SKM-1 (cell line): ENCODE results near the gene MUC22.
"Not testable (repeated sequence)": the region's sequence is repeated elsewhere in the genome, so short reads cannot be mapped to it uniquely, and the experiment has no call there.

Experiments
- DNase-seq: peaks from one replicate; lab custom pipeline; 2025; ENCODE audit not compliant: unreplicated experiment; lab: John Stamatoyannopoulos, UW

The MUC22 gene

DNA sequence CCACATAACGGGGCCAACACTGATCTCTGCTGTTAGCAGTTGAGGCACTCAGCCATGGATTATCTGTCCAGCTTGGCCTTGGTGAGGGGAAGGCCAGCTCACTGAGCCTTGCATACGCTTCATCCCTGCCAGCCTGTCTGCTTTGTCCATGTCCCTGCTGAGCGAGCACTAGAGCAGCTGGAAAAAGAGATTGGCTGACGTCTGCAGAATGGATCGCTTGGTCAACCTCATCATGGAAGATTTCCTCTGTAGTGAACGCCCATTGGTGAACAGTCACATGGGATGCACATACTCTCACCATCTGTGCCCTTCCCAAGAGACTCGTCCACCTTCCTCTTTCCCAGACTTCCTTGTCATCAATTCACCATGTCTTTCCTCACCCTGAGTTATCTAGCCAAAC lies 26.9 kb downstream of the MUC22 start:
- DNase-seq: no peak

DNA sequence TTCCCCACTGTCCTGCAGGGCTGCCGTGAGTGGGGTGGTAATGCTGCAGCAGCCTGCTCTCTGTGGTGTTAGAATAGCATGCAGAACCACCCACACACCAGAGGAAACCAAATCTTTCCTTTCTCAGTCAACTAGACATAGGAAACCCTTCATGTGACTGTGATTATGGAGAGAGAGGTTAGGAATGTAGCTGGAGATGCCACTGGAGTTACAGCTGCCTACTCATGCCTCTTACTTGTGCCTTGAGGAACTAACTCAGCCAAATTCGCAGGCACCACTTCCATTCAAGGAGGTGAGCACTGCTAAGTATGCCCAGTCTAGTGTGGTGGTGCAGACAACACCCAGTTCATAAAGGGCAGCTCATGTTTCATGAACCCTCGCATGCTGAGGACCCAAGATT lies 27.4 kb downstream of the MUC22 start:
- no peak for DNase-seq

DNA sequence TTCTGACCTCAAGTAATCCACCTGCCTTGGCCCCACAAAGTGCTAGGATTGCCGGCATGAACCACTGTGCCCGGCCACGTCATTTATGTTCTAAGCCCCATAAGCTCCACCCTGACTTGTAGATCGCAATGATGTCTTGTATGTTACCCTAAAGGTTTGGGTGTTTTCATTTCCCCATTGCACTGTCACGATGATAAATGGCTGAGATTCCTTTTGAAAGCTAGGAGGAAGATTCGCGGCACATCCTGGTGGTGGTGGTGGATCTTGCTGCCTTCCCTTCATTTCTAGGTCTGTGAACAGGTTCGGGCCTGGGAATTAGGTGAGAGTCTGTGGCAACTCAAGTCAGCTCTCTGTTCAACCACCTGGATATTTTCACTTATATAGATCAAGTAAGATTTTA lies 28.3 kb downstream of the MUC22 start:
- no peak for DNase-seq

DNA sequence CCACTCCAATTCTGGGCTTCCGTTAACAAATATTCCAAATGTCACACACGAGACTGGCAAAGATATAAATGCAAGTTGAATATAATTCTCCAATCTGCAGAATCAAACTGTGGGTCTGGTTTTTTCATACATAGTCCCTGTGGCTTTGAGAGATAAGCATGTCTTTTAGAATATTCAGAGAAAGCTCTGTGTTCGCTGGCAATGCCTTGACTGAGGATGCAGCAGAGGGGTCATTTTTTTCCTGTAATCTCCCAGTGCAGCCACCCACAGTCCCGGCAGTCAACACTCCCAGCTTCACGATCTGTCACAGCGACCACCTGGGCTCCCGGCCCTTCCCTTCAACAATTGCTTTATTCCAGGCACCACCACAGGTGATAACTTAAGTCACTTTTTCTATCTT lies 30.5 kb downstream of the MUC22 start:
- DNase-seq: no peak

DNA sequence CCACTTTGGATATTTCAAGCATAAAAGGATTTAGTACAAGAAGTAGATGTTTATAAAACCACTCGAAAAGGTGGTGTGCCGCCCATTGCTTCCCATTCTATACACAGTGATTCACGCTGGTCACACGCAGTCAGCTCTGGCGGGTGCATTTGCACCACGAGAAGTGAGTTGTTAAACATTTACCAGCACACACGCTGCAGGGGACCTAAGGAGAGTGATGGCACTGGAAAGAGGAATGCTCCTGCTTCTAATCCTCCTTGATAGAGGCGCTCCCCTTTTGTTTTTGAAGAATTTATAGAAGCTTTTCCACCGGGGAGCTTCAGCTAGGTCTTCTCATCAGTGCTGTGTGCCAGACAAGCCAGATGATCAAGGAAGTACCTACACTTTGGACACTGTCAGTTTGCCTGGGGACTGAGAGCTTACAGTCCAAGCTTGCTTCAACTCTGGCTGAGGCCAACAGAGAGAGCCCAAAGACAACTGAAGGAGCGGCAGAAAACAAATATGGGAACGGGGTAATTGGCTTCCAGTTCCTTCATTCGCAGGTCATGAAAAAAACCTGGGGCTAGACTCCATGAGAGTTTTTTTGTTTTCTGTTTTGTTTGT lies 31.2 kb downstream of the MUC22 start:
- DNase-seq: no peak

DNA sequence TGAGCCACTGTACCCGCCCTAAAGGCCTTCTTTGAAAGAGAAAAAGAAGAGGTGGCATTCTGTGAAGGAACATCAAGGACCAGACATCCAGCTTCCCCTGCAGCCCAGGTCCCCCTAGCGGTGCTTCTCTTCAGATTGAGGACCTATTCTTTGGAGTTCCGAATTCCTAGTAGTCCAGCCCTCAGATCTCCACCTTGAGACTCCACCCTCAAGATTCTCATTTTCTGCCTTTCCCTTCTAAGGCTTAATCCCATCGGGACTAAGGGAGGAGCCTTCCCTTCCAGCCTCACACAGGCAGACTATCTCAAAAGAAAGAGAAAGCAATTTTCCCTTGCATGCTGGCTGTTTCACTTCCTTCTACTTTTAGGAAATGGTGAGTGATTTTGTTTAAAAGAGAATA lies 32.5 kb downstream of the MUC22 start:
- no peak for DNase-seq

DNA sequence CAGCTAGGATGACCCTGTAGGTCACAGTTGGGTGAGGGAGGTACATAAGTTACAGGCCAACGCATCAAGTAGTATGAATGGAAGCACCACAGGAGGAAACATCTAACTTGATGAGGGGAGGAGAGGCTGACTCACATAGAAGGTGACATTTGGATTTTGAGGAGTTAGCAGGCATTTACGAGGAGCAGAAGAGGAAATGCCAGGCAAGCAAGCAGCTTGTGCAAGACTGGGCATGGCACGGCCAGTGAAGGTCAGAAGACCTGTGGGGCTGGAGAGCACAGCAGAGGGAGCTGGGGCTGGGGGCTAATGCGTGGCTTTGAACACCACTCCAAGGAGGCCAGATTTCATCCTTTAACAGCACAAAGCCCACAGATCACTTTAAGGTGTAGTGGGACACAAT lies 37.8 kb downstream of the MUC22 start:
- no peak for DNase-seq

DNA sequence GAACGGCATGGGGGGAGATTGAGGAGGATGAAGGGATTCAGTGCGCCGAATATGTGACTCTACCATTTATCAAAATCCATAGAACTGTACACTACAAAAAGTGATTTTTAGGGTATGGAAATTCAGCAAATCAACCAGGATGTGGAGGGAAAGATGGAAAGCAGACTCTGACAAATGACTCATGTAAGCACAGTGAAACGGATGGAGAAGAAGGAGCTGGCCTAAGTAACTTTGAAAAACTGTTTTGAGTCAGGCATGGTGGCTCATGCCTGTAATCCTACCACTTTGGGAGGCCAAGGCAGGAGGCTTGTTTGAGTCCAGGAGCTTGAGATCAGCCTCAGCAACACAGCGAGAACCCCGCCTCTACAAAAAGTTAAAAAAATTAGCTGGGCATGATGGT lies 39.2 kb downstream of the MUC22 start:
- DNase-seq: no peak

DNA sequence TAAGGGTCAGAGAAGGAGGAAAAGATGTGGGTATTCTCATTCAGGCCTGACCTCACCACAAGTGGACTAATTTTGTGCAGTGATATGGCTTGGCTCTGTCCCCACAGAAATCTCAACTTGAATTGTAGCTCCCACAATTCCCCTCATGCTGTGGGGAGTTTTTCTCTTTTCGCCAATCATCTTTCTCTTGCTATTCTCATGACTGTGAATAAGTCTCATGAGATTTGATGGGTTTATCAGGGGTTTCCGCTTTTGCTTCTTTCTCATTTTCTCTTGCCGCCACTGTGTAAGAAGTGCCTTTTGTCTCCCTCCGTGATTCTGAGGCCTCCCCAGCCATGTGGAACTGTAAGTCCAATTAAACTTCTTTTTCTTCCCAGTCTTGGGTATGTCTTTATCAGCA lies 42.9 kb downstream of the MUC22 start:
- DNase-seq: not testable (repeated sequence)

DNA sequence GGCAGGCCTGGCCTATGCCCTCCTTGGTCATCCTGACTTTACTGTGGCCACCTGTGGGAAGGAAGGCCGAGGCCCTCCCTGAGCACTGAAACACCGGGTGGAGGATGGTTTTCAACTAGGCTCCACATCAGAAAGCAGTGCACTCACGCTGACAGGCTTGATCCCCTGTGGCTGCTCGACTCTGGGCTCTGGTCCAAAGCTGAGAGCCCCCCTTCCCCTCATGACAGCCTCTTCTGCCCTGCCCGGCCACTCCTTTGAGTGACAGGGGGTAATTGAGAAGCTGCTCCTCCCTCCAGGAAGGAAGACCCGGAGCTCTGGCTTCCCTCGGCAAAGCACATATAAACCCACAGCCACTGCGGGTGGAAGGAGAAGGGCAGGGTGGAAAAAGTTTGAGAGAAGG lies 43.6 kb downstream of the MUC22 start:
- no peak for DNase-seq

DNA sequence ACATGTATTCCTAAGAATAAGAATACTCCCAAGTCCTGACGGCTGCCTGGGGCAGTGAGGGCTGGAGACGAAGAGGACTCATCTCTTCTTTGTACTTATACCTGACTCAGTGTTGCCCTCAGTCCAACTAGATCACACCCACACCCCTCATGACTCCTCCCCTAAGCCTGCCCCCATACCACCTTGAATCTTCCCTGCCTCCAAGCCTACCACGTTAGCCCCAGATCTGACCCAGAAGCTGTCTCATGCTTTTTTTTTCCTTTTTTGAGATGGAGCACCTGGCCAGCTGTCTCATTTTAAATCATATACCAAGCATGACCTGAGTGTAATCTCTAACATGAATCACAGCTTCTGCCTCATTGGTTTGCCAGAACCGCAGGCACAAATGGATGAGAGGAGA lies 45.2 kb downstream of the MUC22 start:
- DNase-seq: no peak

DNA sequence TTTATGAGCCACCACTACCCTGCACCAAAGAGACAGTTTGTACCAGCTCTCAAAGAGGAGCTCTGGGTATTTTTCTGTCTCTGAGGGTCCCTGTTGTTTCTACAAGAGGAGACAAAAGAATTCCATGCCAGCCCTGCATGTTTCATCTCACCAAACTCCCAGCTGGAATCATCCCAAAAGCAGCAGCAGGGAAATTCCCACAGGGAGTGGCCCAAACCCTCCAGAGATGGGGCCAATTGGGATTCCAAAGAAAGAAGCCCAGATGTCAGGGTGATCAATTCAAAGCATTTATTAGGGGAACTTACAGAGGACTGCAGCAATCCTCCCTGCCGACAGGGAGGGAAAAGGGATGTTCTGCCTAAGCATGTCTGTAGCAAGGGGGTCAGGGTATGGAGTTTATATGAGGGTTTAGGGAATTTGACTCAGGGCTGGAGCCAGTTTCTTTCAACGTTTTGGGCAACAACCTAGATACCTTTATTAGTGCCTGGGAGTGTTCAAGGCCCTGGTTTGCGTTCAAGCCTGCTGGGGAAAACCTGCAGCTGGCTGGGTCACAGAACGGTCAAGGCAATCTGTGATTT lies 47.2 kb downstream of the MUC22 start:
- no peak for DNase-seq

DNA sequence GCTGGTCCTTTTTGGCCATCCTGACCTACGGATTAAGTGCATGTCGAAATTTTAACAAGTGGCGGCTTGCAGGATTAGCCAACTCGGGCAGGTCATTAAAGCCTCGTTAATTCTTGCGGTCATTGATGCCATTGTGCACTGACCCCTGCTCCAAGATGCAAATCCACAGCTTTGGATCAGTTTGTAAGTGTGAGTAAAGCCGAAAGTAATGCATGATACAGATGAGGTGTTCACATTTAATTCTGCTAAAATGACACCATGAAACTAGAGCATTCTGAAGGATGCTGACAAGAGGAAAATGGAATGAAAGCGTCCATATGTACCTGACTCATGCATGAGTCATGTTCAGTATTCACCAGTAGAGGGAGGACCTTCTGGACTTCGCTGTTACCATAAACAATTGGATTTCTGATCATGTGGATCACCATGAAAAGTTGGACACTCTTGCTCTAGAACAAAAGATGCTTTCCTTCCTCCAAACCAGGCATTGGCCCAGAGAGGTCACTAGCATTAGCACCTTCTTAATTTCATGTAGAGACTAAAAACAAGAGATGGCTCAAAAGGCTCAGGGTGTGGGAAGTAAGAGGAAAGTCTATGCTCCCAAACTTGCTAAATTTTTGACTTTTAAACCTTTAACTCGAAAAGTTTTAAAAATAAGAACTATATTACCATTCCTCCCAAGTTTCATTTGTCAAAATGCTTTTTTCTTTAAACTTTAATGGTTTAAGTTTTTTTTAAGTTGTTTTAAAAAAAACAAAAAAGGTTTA lies 48.0 kb downstream of the MUC22 start:
- DNase-seq: no peak

DNA sequence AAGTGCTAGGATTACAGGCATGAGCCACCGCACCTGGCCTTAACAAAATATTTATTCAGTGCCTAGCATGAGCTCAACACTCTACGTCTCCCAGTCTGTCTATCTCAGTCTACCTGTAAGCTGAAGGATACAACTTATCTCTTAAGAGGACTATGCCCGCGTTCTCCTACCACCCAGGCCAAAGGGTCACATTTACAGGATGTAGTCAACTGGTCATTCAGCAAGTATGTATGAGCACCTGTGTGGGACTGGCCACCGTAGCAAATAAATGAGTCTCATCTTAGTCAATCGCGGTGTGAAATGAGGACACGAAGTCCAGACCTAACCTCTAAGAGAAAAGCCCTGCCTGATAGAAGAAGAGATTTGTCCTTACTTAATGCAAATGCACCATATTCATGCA lies 49.9 kb downstream of the MUC22 start:
- DNase-seq: no peak

DNA sequence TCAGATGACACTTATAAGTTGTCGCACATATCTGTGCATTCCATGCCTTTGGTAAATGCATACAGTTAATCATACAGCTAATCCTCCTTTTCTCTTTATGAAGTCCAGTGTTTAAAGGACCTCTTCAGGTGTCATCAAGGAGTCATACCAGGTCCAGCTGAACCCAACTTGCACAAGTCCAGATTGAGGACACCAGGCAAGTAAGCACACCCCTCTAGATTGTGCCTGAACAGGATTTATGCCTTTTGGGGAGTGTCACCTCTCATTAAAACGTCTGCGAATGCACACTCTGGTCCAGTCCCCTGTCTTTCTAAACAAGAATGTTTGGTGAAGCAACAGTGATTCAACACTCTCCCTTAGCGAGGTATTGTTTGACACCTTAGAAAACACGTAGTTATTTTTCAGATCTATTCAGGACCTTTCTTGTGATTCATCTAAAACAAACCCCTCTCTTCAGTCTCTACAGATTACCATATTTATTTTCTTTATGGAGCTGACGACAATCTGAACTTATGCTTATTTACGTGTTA lies 53.7 kb downstream of the MUC22 start:
- no peak for DNase-seq

DNA sequence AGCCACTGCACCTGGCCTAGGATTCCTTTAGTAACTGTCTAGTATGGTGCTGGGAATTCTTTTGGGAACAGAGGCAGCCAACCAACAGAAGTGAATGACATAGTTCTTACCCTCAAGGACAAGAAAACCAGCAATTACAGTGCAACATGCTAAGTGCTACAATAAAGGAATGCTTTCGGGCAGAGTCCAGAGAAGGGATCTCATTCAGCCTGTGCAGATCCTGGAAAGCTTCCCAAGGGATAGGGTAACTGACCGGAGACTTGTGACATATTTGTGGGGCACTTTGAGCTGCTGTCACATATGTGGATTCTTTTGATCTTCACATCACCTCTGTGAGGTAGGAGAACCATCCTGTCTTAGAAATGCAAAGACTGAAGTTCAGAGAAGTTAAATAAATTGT lies 55.3 kb downstream of the MUC22 start:
- no peak for DNase-seq

DNA sequence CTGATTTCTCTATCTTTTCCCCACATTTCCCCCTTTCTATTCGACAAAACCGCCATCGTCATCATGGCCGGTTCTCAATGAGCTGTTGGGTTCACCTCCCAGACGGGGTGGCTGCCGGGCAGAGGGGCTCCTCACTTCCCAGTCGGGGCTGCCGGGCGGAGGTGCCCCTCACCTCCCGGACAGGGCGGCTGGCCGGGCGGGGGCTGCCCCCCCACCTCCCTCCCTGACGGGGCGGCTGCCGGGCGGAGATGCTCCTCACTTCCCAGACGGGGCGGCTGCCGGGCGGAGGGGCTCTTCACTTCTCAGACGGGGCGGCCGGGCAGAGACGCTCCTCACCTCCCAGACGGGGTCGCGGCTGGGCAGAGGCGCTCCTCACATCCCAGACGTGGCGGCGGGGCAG lies 56.8 kb downstream of the MUC22 start:
- not testable (repeated sequence) for DNase-seq

DNA sequence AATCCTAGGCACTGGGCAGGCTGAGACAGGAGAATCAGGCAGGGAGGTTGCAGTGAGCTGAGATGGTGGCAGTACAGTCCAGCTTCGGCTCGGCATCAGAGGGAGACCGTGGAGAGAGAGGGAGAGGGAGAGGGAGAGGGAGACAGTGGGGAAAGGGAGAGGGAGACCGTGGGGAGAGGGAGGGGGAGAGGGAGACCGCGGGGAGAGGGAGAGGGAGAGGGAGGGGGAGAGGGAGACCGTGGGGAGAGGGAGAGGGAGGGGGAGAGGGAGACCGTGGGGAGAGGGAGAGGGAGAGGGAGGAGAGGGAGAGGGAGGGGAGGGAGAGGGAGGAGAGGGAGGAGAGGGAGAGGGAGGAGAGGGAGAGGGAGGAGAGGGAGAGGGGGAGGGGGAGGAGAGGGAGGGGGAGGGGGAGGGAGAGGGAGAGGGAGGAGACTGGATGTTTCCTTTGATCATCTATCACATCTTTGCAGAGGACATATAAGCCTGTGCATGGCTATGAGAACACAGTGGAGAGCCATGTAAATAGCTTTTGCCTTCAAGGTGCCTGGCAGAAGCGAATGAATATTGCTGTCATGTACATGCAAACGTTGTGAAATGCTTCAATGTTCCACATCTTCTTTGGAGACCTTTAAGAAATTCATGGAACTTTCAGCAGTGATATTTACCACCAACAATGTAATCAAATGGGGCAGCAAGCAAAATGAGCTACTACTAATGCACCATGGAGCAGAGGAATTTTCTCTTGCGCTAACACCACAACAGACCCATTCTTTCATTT lies 57.8 kb downstream of the MUC22 start:
- not testable (repeated sequence) for DNase-seq

DNA sequence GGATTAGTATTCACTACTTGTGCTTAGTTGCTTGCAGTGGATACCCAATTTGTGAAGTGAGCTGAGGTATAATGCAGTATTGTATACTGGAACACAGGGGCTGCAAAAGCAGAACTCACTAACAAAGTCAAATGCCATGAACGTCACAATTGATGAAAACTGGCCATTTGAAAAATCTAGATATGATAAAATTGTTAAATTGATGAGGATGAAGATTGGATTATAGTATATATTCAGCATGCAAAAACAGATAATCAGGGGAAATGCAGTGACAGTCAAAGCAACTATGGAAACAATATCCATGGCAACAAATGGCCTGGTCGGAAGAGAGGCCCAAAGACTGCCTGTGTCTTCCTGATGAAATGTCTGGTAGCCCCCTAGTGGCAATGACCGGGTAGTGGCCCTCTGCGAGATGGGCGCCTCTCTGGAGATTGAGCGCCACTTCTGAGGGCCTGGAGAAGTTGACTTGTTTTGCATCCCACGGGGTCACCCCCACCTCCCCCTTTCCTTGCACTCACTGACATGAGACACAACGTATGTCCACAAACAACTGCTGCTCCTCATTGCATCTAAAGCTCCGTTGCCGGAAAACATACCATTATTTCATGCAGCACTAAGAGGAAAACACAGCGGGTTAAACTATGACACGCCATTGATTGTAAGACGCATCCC lies 58.5 kb downstream of the MUC22 start:
- peak; percentile 65 for DNase-seq

DNA sequence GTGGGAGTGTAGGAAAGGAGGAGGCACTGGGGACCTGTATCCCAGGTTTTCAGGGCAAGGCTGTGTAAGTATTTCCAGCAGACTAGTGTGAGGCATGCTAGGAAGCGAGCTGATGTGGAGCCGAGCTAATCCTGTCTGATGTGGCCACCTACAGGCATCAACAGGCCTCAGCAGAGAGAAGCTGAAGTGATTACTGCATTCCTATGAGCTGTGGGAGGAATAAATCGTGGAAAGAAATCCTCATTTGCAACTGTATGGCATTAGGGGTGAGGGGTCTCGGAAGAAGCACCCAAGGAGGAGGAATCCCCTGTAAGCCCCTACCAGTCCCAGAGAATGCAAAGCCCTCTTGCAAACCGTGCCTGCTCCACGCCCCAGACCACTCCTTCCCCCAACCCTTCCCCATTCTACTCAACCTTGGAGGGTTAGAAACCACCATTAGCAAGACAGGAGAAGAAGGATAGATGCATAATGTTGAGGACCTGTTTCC lies 60.5 kb downstream of the MUC22 start:
- DNase-seq: no peak

DNA sequence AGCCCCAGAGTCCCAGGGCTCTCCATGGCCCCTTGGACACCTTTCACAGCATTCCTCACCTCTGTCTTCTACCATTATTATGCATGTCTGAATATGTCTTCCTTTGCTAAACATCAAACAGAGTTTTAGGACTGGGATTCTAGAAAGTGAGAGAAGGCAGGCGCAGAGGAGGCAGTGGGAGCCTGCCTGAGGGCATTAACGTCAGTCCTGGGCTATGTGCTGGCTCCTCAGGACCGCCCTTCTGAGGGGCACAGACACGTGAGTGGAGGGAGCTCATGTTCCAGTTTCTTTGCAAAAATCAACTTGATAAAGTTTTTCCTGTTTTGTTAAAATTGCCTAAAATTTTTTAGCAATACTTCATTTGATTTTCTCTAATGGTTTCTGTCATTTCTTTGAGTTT lies 64.1 kb downstream of the MUC22 start:
- DNase-seq: no peak
